ENCODE results near the gene GAB1. TPM values are rescaled to one million over a fixed set of nuclear protein-coding genes. Genes with fewer than 3 reads are reported as not detected.

Gene GAB1
- total and polyA plus RNA-seq, 2 experiments from 2014 or later = 1.8 to 6.3 TPM

DNA sequence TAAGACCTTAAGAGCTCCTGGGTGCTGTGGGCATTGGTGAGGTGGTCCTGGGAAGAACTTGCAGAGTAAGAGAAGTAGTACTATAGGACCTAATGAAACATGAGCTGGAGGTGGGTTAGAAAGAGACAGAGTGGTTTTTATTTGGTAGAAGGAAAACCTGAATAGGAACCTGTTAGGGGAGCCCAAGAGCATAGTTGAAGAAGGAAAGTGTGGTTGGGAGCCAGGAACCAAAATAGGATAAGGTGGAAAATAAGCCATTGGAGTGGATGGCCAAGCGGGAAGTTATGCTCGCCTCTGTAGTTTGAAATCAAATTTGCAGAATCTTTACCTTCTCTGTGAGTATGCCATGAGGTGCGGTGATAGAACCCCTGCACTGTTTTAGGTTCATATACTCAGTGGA is 26.7 kb downstream of the GAB1 start:
- H3K27ac ChIP-seq = no peak overlapping the region
- H3K9me2 ChIP-seq (ENCODE audit: insufficient read depth) = no peaks in the 10 kb centered on the region
- no peaks in the 10 kb centered on the region for H3K27me3 ChIP-seq (replicated peaks; ENCODE audit: insufficient read depth)
- H3K9ac ChIP-seq = no peak overlapping the region
- no peaks in the 10 kb centered on the region for H3K9me3 ChIP-seq (ENCODE audit: low read depth)
- no peaks in the 10 kb centered on the region for H4K20me1 ChIP-seq (ENCODE audit: insufficient read depth)
- WGBS, 2 experiments (ENCODE audit: low coverage in 1 of 2, low lambda C conversion rate in 2 of 2, missing lambda C conversion rate in 2 of 2) = 96 to 100% methylated on average over 3 of the region's 3 CpGs
- peaks cover 29% of the 10 kb centered on the region for H3K4me1 ChIP-seq (ENCODE audit: insufficient read depth)
- H3F3A ChIP-seq (ENCODE audit: insufficient read depth) = peaks cover 13% of the 10 kb centered on the region; the same call in 1 of the 2 replicates
- in situ Hi-C loops (cut with MboI) = no loop called here
- H3K79me2 ChIP-seq (ENCODE audit: insufficient read depth) = peaks cover 55% of the 10 kb centered on the region
- DNase-seq = no peak
- H3K4me3 ChIP-seq = no peak overlapping the region
- H2AFZ ChIP-seq = no peak overlapping the region
- TF ChIP-seq EZH2 (IDR thresholded peaks at IDR 0.05; ENCODE audit: insufficient read depth, poor library complexity, severe bottlenecking) (no peak), EZH2phosphoT487 (IDR thresholded peaks at IDR 0.05; ENCODE audit: insufficient read depth, low read depth) (no peak)
- H3K36me3 ChIP-seq (ENCODE audit: low read depth) = no peaks in the 10 kb centered on the region
- no peak overlapping the region for H3K4me2 ChIP-seq (ENCODE audit: unreplicated experiment)

DNA sequence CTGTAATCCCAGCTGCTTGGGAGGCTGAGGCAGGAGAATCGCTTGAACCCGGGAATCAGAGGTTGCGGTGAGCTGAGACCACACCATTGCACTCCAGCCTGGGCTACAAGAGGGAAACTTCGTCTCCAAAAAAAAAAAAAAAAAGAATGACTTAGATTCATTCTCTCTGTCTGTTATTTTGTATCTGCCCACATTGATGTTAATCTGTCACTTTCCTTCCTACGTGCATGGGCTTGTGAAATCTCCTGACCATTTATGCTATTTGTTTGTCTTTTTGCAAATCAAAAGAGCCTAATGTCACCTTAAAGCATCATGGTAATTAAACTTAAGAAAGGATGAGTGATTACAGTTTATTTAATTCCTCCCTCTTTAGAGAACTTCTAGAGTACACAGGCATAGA is 27.4 kb downstream of the GAB1 start:
- TF ChIP-seq EZH2phosphoT487 (IDR thresholded peaks at IDR 0.05; ENCODE audit: insufficient read depth, low read depth) (no peak), EZH2 (IDR thresholded peaks at IDR 0.05; ENCODE audit: insufficient read depth, poor library complexity, severe bottlenecking) (no peak)
- Histone ChIP-seq H3F3A (ENCODE audit: insufficient read depth) (peaks cover 6% of the 10 kb centered on the region; the same call in 1 of the 2 replicates), H3K36me3 (ENCODE audit: low read depth) (no peaks in the 10 kb centered on the region), H3K9me3 (ENCODE audit: low read depth) (no peaks in the 10 kb centered on the region), H3K27ac (no peak overlapping the region), H3K27me3 (replicated peaks; ENCODE audit: insufficient read depth) (no peaks in the 10 kb centered on the region), H3K4me2 (ENCODE audit: unreplicated experiment) (no peak overlapping the region), H4K20me1 (ENCODE audit: insufficient read depth) (no peaks in the 10 kb centered on the region), H2AFZ (no peak overlapping the region), H3K79me2 (ENCODE audit: insufficient read depth) (peaks cover 55% of the 10 kb centered on the region), H3K9me2 (ENCODE audit: insufficient read depth) (no peaks in the 10 kb centered on the region), H3K9ac (no peak overlapping the region), H3K4me3 (no peak overlapping the region), H3K4me1 (ENCODE audit: insufficient read depth) (peaks cover 26% of the 10 kb centered on the region)
- no peak for DNase-seq
- WGBS, 2 experiments (ENCODE audit: low coverage in 1 of 2, low lambda C conversion rate in 2 of 2, missing lambda C conversion rate in 2 of 2) = 93 to 94% methylated on average over 5 of the region's 5 CpGs
- in situ Hi-C loops (cut with MboI) = no loop called here

DNA sequence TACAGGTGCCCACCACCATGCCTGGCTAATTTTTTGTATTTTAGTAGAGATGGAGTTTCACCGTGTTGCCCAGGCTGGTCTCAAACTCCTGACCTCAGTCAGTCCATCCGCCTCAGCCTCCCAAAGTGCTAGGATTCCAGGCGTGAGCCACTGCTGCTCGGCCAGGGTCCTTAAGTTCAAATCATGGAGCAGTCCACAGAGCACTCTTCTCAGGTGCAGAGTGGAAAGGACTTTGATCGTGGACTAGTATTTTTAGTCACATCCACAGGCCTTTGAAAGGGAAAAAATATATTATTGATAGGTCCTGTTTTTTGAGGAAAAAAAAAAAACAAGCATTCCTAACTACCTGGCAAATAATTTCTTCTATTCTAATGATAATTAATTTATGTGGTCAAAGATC is 31.2 kb downstream of the GAB1 start:
- no peak for DNase-seq
- Histone ChIP-seq H3F3A (ENCODE audit: insufficient read depth) (peaks cover 5% of the 10 kb centered on the region; the same call in 1 of the 2 replicates), H3K27ac (no peak overlapping the region), H3K27me3 (replicated peaks; ENCODE audit: insufficient read depth) (no peaks in the 10 kb centered on the region), H4K20me1 (ENCODE audit: insufficient read depth) (no peaks in the 10 kb centered on the region), H3K4me1 (ENCODE audit: insufficient read depth) (no peaks in the 10 kb centered on the region), H2AFZ (no peak overlapping the region), H3K9ac (no peak overlapping the region), H3K4me2 (ENCODE audit: unreplicated experiment) (no peak overlapping the region), H3K9me2 (ENCODE audit: insufficient read depth) (no peaks in the 10 kb centered on the region), H3K36me3 (ENCODE audit: low read depth) (no peaks in the 10 kb centered on the region), H3K79me2 (ENCODE audit: insufficient read depth) (peaks cover 52% of the 10 kb centered on the region), H3K9me3 (ENCODE audit: low read depth) (no peaks in the 10 kb centered on the region), H3K4me3 (no peak overlapping the region)
- 97 to 98% methylated on average over 5 of the region's 5 CpGs for WGBS, 2 experiments (ENCODE audit: low coverage in 1 of 2, low lambda C conversion rate in 2 of 2, missing lambda C conversion rate in 2 of 2)
- no peak for TF ChIP-seq EZH2phosphoT487 (IDR thresholded peaks at IDR 0.05; ENCODE audit: insufficient read depth, low read depth)
- TF ChIP-seq EZH2 (IDR thresholded peaks at IDR 0.05; ENCODE audit: insufficient read depth, poor library complexity, severe bottlenecking) = no peak
- in situ Hi-C loops (cut with MboI) = no loop called here

DNA sequence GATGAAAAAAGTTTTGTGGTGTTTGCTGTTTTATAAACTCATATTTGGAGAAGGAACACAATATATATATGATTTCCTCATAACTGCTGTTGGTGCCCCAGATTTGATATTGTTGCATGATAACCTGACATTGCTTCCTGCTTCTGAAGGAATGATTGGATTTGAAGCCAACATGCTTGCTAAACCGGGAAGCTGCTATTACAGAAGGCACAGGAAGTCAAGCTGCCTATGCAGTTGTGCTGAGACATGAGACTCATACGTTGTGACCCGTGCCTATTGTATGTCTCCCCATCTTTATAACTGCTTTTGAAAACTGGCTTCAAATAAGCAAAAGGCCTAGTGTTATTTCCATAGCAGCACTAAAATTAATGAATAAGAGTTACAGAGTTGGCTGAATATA is 32.9 kb downstream of the GAB1 start:
- Histone ChIP-seq H3K9me2 (ENCODE audit: insufficient read depth) (no peaks in the 10 kb centered on the region), H3K4me3 (no peak overlapping the region), H3K9me3 (ENCODE audit: low read depth) (no peaks in the 10 kb centered on the region), H3K27me3 (replicated peaks; ENCODE audit: insufficient read depth) (no peaks in the 10 kb centered on the region), H2AFZ (no peak overlapping the region), H3K4me1 (ENCODE audit: insufficient read depth) (no peaks in the 10 kb centered on the region), H3K4me2 (ENCODE audit: unreplicated experiment) (no peak overlapping the region), H4K20me1 (ENCODE audit: insufficient read depth) (no peaks in the 10 kb centered on the region), H3K36me3 (ENCODE audit: low read depth) (no peaks in the 10 kb centered on the region), H3K79me2 (ENCODE audit: insufficient read depth) (peaks cover 47% of the 10 kb centered on the region), H3K9ac (no peak overlapping the region), H3F3A (ENCODE audit: insufficient read depth) (peaks cover 5% of the 10 kb centered on the region; the same call in 1 of the 2 replicates), H3K27ac (no peak overlapping the region)
- no peak for DNase-seq
- TF ChIP-seq EZH2phosphoT487 (IDR thresholded peaks at IDR 0.05; ENCODE audit: insufficient read depth, low read depth) (no peak), EZH2 (IDR thresholded peaks at IDR 0.05; ENCODE audit: insufficient read depth, poor library complexity, severe bottlenecking) (no peak)
- in situ Hi-C loops (cut with MboI) = no loop called here
- 37 to 42% methylated on average over 3 of the region's 3 CpGs for WGBS, 2 experiments (ENCODE audit: low coverage in 1 of 2, low lambda C conversion rate in 2 of 2, missing lambda C conversion rate in 2 of 2)
